Pancreas (tissue), 10 donors: ENCODE data around the gene NBEAL1. TPM values are rescaled to one million over a fixed set of nuclear protein-coding genes. Genes with fewer than 3 reads are reported as not detected.
"Not testable (repeated sequence)": the region's sequence is repeated elsewhere in the genome, so short reads cannot be mapped to it uniquely, and the experiment has no call there.

Experiments used
- ATAC-seq, 4 donors: fragments of 200-7000 bp; cut with Tn5 transposase; one replicate each; pipeline versions ENCODE4 v1.8.0 to v1.9.1; 2020; ENCODE audit warnings: mild to moderate bottlenecking in 4 of 4, moderate library complexity in 4 of 4
- DNase-seq, 6 donors: peaks; one replicate each; pipeline ENCODE4 v3.0.0-alpha.2; 2020
- FAIRE-seq: peaks from 2 replicates; lab custom pipeline; 2012; peaks lifted over from hg19 to GRCh38; lab: Jason Lieb, UNC
- H3K27ac ChIP-seq, 4 donors: fragments of 200-600 bp; sonication (generic); 1 replicate in 3 of 4; 2 replicates in 1 of 4; pipeline versions ENCODE4 v1.5.0 to v1.8.0; 2020
- H3K27me3 ChIP-seq, 4 donors: fragments of 200-600 bp; one replicate each; pipeline ENCODE4 v1.8.0; 2021
- H3K36me3 ChIP-seq, 3 donors: fragments of 200-600 bp; sonication (generic) in 1 of 3; one replicate each; pipeline versions ENCODE4 v1.5.0 to v1.8.0; 2020 to 2021
- H3K4me1 ChIP-seq, 3 donors: fragments of 200-600 bp; one replicate each; pipeline ENCODE4 v1.8.0; 2021
- H3K4me3 ChIP-seq, 4 donors: fragments of 200-600 bp; sonication (generic) in 2 of 4; one replicate each; pipeline versions ENCODE4 v1.5.0 to v1.8.0; 2020 to 2021
- H3K9me3 ChIP-seq, 4 donors: fragments of 200-600 bp; one replicate each; pipeline ENCODE4 v1.8.0; 2021
- CTCF ChIP-seq, 4 donors: fragments of 200-600 bp; sonication (generic) in 3 of 4; IDR thresholded peaks; one replicate each; pipeline versions ENCODE4 v1.5.0 to v1.8.0; 2021; ENCODE audit warnings: antibody characterized with exemption in 4 of 4
- WGBS, 2 donors: extraction: QIAGEN DNeasy Blood & Tissue Kit; methylation state at CpG; one replicate each; pipeline ENCODE4 v1.1.7; 2013; 5-methylcytosine and 5-hydroxymethylcytosine counted together
- intact Hi-C, 3 donors: fragments of 100-400 bp; cut with DNase I; formaldehyde crosslinking; loops; one replicate each; pipeline versions ENCODE4 v1.11.1 to v1.14.2; 2022
- polyA plus RNA-seq, 2 donors: library from polyadenylated mRNA; stranded (reverse); fragments of 200-250 nt; gene quantifications; one replicate each; pipeline ENCODE4 v1.2.3, GENCODE V29; 2013
- total RNA-seq, 6 donors: library from RNA; stranded (reverse); fragmentation: NEBNext Ultra II Directional in 4 of 6; extraction: Animal tissue kit (Norgen Biotek cat#: 25700) in 4 of 6; gene quantifications; one replicate each; pipeline versions ENCODE4 v1.2.1 to v1.2.4, GENCODE V29; 2021 to 2023
- donor health status: healthy with polysubstance abuse.
- donor health status: DM: no; HTN: no; CAD: no; lungs with moderate emphysema.
- donor health status: DM: no; HTN: no; CAD: no.
- donor health status: control.
- donor health status: control.
- donor health status: Bipolar disorder and iron deficiency.
- donor health status: DM: yes; HTN: yes; CAD: no.
- donor health status: DM: no; HTN: no; CAD: no.
- donor health status: DM: no; HTN: no; CAD: no.
- donor health status: DM: yes; HTN: yes; CAD: no.

Gene NBEAL1
- total and polyA plus RNA-seq, 8 donors: 4.0 to 27.2 (median 14.5) TPM

GRCh38 chr2:202989749-202990148 is 24.9 kb upstream of the NBEAL1 start:
- Histone ChIP-seq H3K36me3 (peaks cover 0 to 1% (median 0%) of the 10 kb centered on the region in 3 donors), H3K9me3 (no peaks in the 10 kb centered on the region), H3K4me3 (no peak overlapping the region), H3K27me3 (no peaks in the 10 kb centered on the region), H3K27ac (no peak overlapping the region), H3K4me1 (no peaks in the 10 kb centered on the region)
- intact Hi-C loops: no loop called here
- TF ChIP-seq CTCF (IDR thresholded peaks at IDR 0.05): no peak
- DNase-seq (no peak), FAIRE-seq (no peak), ATAC-seq (no peak)
- 98 to 100% methylated on average over 1 of the region's 1 CpG for WGBS, 2 donors

- DNase-seq: no peak
- Histone ChIP-seq H3K4me1 (no peaks in the 10 kb centered on the region), H3K36me3 (no peaks in the 10 kb centered on the region), H3K4me3 (no peak overlapping the region), H3K9me3 (no peaks in the 10 kb centered on the region), H3K27ac (no peak overlapping the region), H3K27me3 (no peaks in the 10 kb centered on the region)
- FAIRE-seq: no peak
- TF ChIP-seq CTCF (IDR thresholded peaks at IDR 0.05): no peak
- intact Hi-C loops: no loop called here
- ATAC-seq: no peak
- WGBS, 2 donors: 71 to 75% methylated on average over 3 of the region's 3 CpGs
Observed at GRCh38 chr2:202990501-202990900, 24.2 kb upstream of the NBEAL1 start.

DNA sequence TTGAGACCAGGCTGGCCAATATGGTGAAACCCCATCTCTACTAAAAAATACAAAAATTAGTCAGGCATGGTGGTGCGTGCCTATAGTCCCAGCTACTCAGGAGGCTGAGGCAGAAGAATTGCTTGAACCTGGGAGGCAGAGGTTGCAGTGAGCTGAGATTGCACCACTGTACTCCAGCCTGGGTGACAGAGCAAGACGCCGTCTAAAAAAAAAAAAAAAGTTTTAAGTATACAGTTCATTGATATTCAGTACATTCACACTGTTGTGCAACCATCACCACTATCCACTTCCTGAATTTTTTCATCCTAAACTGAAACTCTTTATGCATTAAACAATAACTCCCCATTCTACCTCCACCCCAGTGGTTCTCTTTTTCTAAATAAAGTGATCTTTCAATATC is 17.6 kb upstream of the NBEAL1 start:
- ATAC-seq: peak in 2 of 4 donors; percentile 44 to 50
- H3K27me3 ChIP-seq, FAIRE-seq, DNase-seq, H3K27ac ChIP-seq, H3K9me3 ChIP-seq, intact Hi-C loops, H3K36me3 ChIP-seq, H3K4me1 ChIP-seq, H3K4me3 ChIP-seq: not testable (repeated sequence)
- WGBS, 2 donors: 49 to 72% methylated on average over 3 of the region's 3 CpGs

DNA sequence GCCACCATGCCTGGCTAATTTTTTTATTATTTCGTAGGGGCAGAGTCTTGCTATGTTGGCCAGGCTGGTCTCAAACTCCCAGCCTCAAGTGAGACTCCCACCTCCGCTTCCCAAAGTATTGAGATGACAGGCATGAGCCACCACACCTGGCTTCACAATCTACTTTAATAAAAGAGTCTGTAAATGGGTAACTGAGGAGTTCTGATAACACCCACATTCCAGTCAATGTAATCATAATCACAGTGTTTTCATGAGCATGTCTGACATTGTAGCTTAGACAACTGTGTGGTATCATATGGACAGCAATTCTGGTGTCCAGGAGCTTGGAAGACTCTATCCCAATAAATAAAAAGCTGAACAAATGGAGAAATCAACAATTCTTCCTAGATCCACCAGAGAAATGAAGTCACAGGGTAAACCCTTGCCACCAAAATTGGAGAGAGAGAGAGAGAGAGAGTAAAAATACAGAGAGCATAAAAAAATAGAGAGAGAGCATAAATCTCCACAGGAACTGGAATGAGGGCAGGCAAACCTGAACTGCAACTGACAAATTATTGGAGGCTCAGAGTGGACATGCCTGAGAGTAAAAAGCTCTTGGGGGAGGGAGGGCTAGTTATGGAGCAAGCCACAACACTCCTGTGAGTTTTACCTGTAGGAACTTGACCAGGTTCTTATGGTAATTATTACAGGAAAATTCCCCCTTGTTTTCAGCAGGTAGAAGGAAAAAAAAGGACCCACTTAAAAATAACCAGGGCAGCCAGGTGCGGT is 12.4 kb upstream of the NBEAL1 start:
- intact Hi-C loops: no loop called here
- H3K9me3 ChIP-seq: no peaks in the 10 kb centered on the region
- no peaks in the 10 kb centered on the region for H3K4me1 ChIP-seq
- peak overlapping the region in 3 of 4 donors; percentile 31 to 72 (median 61) for H3K27ac ChIP-seq
- DNase-seq (peak in 1 of 6 donors; percentile 14), FAIRE-seq (no peak), ATAC-seq (peak; percentile 71 to 95 (median 86))
- TF ChIP-seq CTCF (IDR thresholded peaks at IDR 0.05): no peak
- H3K27me3 ChIP-seq: no peaks in the 10 kb centered on the region
- H3K36me3 ChIP-seq: no peaks in the 10 kb centered on the region
- H3K4me3 ChIP-seq: no peak overlapping the region
- 66 to 69% methylated on average over 3 of the region's 3 CpGs for WGBS, 2 donors

- no peak for ATAC-seq
- DNase-seq: no peak
- Histone ChIP-seq H3K27me3 (no peaks in the 10 kb centered on the region), H3K9me3 (no peaks in the 10 kb centered on the region), H3K4me1 (no peaks in the 10 kb centered on the region), H3K36me3 (no peaks in the 10 kb centered on the region), H3K4me3 (no peak overlapping the region), H3K27ac (no peak overlapping the region)
- WGBS, 2 donors: 92 to 94% methylated on average over 8 of the region's 8 CpGs
- FAIRE-seq: no peak
- intact Hi-C loops: no loop called here
- TF ChIP-seq CTCF (IDR thresholded peaks at IDR 0.05): no peak
Observed at GRCh38 chr2:203003716-203004115, 11.0 kb upstream of the NBEAL1 start.
